HuH-7.5 (cell line): ENCODE data around the gene FLACC1.

Source experiments
- DNase-seq: peaks from one replicate; pipeline ENCODE4 v3.0.0; 2011; ENCODE audit warnings: low spot score

FLACC1 gene

DNA sequence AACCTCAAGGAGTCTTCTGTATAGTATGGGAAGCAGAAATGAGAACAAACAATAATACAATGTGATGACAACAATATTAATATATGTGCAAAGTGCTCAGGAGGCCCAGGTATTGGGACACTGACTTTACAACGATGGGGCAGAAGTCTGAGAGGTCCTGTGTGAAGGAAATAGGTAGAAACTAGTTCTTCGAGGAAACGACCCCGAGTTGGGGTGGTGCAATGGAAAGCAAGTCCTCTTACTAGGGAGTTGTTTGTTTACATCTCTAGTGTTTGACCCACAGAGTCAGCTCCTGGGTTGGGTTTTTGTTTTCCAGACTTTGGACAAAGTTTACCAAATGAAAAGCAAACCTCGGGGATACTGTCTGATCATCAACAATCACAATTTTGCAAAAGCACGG, 80.6 kb downstream of the FLACC1 start:
- DNase-seq: no peak

DNA sequence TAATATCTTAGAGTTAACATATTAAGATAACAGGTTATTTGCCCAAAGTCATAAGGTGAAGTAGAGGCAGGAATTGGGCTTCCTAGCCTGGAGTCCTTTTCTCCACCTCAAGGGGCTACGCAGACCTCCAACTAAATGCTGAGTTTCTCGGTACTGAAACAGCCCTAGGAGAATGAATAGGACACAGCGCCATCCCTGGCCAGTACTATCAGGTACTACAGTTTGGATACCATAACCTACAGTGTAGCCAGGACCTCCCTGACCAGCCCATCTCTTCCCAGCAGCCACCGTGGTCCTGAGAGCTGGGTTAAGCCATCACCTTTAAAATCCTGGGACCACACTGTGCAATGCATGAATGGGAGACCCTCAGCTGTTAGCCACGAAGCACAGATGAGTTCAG, 81.2 kb downstream of the FLACC1 start:
- DNase-seq: no peak

DNA sequence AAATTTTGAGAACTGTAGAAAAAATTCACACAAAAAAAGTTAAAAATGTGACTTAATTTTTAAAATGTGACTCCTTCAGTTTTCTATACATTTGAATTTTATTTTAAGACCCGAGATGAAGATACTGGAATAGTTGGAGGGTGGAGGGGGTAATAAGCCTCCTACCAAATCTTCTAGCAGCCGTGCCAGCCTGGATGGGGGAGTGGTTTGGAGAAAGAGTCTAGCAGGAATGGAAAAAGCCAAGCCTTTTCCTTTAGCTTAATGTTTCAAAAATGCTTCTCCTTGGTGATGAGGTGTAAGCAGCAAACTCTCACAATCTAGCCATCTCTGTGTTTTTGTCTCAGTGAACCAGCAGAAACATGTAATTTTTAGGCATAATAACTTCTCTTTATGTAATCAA, 82.1 kb downstream of the FLACC1 start:
- no peak for DNase-seq

DNA sequence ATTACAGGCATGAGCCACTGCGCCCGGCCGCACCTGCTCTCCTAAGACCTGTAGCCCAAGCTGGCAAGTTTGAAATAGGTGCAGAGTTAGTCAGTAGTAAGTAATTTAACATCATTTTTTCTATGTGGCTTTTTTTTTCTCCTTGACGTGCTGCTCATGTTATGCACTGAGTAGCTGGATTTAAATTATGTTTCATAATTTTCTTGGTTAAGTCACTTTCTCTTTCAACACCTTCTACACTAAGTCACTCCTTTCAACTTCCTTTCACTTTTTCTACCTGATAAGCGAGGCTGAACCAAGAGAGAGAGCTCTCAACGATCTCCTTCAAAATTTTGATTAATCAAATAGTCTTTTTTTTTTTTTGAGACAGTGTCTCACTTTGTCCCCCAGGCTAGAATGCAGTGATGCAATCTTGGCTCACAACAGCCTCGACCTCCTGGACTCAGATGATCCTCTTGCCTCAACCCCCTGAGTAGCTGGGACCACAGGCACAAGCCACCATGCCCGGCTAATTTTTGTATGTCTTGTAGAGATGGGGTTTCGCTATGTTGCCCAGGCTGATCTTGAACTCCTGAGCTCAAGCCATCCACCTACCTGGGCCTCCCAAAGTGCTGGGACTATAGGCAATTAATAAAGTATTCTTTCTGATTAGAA, 83.7 kb downstream of the FLACC1 start:
- DNase-seq: no peak

DNA sequence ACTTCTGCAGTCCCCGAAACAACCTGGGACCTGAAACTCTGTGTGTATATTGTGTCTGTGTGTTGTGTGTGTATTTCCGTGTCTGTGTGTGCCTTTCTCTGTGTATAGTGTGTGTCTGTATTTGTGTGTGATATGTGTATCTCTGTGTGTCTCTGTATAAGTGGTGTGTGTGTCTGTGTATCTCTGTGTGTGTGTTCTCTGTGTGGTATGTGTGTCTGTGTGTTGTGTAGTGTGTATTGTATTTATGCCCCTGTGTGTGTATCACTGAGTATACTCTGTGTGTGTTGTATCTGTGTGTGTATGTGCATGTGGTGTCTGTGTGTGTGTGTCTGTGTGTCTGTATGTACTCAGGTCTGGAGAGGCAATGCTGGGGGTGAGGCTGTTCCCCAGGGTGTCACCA, 85.2 kb downstream of the FLACC1 start:
- no peak for DNase-seq

DNA sequence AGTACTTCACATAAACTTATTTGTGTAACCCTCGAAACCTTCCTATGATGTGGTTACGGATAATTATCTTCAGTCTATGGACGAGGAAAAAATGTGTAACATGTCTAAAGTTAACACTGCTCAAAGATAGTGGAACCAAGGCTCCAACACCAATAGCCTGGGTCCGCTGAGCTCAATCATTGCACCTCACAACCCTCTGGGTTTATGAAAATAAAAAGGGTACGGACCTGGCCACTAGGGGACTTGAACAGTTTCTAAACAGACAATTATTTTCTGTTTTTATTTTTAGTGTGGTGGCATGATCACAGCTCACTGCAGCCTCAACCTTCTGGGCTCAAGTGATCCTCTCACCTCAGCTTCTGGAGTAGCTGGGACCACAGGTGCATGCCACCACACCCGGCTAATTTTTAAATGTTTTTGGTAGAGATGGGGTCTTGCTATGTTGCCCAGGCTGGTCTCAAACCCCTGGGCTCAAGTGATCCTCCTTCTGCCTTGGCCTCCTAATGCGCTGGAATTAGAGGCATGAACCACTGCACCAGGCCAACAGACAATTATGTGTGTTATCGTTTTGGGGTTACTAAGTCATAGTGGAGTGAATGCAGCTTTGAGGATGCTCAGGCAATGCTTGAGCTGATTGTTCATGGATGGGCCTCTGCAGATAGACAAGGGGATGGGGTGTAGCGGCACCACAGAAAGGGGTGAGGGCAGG, 86.7 kb downstream of the FLACC1 start:
- DNase-seq: no peak

DNA sequence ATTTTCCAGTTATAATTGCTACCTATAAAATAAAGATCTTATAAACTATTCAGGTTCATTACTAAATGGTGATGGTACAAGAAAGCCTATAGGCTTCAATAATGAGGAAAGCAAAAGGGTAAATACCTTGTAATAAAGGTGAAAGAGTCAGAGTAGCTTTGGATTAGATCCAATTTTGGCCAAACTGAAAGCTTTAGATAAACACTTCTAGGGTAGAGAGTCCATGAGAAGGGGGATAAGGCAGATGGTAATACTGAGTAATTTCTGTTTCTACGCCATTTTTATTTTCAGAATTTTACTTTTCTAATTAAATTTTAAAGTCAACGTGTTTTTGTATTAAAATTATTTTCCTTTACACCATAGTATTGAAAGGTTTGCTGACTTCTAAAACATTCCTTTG, 87.4 kb downstream of the FLACC1 start:
- DNase-seq: no peak

DNA sequence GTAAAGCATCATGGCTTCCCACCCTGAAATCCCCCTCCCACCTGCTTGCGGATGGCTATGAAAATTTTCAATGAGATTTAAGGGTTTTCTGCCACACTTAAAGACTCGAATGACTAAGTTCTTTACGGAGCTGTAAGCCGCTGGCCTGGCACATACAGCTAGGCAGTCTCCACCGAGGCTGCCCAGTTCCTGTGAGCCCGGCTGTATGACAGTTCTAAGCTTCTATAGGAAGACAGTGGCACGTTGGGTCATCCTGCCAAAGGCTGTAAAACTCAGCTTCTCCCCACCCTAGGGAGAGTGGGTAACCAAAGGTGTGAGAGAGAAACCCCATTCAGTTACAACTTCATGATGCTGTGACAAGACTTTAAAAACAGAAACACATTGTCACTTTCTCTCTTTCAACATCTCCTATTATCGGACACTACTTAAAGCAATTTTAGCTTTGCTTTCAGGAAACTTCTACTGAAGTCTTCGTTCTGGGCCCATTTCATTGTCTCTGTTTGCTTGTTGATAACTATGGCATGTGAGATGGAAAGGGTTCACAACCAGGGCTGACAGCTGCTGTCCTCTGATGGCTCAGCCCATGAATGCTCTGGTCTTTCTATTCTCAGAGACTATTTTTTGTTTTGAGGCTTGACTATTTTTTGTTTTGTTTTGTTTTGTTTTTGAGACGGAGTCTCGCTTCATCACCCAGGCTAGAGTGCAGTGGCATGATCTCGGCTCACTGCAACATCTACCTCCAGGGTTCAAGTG, 89.7 kb downstream of the FLACC1 start:
- DNase-seq: no peak

DNA sequence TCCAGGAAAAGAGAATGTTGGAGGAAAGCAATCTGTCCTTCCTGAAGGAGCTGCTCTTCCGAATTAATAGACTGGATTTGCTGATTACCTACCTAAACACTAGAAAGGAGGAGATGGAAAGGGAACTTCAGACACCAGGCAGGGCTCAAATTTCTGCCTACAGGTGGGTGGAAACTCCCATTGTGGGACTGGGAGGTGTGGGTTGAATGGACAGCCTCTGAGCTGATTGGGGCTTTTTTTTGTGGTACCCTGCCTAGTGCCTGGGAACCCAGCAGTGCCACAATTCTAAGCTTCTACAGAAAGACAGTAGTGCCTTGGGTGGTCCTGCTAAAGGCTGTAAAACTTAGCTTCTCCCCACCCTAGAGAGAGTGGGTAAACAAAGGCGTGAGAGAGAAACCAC, 90.5 kb downstream of the FLACC1 start:
- no peak for DNase-seq

DNA sequence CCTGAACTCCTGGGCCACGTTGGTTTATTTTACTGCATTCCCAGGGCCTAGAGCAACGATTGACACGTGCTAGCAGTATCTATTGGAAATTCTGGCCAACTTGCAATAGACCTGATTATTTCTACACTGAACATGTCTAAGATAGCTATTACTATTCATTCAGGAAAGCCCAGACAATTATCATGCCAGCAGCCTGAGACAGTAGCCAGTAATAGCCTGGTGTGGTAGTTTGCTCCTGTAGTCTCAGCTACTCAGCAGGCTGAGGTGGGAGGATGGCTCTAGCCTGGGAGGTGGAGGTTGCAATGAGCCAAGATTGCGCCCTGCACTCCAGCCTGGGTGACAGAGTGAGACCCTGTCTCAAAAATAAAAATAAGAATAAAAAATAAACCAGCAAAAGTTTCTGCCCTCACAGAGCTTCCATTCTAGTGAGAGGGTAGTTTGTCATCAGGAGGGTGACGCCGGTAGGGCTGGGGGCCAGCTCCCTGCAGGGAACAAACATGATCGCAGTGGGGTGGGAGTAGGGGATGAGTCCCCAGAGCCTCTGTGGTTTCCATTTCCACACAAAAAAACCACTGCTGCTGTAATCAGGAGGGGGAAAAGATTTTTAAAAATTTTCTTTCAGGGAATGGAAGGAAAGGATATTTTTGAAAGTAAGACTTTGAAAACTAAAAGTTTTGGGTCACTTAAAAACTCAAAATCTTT, 92.5 kb downstream of the FLACC1 start:
- DNase-seq: no peak

DNA sequence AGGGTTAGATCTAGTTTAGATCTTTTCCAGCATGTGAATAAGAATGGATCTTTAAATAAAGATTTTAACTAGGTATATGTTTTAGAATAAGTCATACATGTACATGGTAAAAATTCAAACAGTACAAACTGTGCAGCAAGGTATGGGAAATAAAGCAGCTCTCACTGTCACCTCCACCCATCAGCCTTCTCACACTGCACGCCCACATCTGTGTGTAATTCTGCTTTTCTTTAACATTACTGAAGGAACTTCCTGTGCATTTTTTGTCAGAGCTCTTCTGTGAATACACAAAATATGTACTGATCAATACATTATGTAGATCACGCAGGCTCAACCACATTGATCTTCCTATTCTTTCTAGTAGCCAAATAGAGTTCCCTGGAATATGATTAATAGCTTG, 93.4 kb downstream of the FLACC1 start:
- DNase-seq: no peak

DNA sequence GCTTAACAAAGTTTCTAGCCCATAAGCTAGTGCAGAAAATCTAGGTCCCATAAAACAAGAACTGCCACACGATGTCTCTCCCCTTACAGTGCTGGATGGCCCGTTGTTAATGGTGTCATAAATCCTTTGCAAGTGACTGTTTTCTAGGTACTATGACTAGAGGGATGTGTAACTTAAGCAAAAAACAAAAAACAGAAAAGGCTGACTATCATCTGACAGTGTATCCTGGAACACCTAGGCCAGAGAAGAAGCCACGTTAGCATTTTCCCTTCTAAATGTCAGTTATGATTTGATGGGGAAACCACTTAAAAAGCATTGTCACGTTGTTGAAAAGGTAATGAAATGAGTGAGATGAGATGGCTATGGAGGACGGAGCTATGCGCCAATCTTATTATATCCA, 94.4 kb downstream of the FLACC1 start:
- no peak for DNase-seq

DNA sequence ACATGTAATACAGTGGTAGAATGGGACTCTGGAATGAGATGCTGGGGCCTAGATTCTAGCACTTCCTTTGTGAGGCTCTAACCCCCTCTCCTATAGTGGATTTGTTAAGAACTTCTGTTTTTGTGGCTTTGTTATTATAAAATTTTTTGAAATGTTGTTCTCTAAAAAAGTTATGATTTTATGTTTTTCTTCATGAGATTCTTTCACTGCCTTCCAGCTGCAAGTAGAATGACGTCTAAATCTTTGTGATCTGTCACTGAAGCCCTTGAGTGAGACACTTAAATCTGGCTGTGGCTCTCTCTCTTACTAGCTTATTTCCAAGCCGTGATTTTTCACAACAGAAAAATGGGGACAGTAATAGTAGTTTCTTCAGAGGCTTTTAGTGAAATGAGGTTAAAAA, 95.2 kb downstream of the FLACC1 start:
- DNase-seq: no peak

DNA sequence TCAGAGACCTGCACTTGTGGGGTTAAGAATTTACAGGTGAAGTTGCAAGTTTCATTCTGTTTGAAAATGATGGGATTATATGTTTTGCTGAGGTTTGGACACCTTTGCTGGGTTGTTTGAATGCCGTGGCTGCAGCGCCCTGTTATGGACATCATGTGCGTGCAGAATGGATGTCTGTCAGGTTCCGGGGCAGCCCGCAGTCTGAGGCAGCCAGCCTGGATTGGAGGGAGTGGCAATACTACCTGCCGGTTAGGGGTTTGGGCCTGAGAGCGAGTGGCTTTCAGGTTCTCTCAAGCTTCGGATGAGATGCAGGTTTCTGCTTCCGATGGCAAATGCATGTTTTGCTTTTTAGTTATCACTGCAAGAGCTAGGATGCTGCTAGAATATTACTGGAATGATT, 95.7 kb downstream of the FLACC1 start:
- DNase-seq: no peak

DNA sequence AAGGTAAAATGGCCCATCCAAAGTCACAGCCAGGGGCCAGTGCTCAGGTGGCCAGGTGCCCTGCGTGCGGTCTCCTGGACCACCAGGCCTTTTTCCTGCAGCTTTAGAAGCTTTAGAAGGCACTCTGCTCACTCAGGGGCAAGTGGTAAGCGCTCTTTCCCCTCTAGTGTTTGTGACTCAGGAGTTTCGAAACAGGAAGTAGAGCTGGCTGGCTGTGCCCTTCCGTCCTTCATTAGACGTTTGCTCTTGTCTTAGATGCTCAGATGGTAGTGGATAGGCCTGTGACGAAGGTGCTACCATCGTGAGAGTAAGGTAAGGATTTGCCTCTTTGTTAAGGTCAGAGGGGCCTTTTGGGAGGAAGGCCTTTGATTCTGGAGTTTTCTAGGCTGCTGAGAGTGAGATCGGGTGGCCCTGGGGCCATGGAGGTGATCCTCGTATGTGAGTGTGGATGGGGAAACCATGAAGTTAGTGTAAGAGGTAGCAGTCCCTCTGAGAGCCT, 96.8 kb downstream of the FLACC1 start, which contains the start of gene CASP8:
CASP8 (plus strand) TSS at position 235 of the 499 bp plus-strand sequence. CDS start 5,951 bp downstream, outside the sequence.
- no peak for DNase-seq

DNA sequence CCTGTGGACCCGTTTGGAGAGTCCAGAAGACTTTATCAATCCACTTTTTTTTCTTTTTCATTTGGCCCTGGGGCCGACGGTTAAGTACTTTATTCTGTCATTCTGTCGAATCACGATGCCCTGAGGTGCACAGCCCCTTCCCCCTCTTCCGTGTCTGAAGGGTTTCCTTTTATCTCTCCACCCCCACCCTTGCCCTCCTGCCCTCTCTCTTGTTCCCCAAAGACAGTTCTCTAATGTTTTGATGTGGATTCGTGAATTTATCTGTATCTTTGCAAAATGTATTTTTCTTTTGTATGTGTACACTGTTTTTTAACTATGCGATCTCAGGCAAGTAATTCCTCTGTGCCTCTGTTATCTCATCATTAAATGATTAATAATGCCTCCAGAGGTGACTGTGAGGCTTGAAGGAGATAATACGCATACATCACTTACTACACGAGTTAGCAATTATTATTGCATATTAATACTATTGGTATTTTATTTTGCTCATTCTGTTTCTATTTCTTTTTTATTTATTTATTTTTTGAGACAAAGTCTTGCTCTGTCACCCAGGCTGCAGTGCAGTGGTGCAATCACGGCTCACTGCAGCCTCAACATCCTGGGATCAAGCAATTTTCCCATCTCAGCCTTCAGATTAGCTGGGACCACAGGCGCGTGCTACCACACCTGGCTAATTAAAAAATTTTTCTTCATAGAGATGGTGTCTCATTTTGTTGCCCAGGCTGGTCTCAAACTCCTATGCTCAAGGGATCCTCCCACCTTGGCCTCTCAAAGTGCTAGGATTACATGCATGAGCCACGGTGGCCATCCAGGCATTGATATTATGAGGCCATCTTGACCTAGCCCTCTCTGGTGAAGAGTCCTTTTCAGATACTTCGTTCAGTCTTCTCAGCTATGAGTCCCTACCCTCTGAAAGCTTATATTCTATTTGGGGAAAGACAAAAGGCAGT, 98.2 kb downstream of the FLACC1 start:
- no peak for DNase-seq

DNA sequence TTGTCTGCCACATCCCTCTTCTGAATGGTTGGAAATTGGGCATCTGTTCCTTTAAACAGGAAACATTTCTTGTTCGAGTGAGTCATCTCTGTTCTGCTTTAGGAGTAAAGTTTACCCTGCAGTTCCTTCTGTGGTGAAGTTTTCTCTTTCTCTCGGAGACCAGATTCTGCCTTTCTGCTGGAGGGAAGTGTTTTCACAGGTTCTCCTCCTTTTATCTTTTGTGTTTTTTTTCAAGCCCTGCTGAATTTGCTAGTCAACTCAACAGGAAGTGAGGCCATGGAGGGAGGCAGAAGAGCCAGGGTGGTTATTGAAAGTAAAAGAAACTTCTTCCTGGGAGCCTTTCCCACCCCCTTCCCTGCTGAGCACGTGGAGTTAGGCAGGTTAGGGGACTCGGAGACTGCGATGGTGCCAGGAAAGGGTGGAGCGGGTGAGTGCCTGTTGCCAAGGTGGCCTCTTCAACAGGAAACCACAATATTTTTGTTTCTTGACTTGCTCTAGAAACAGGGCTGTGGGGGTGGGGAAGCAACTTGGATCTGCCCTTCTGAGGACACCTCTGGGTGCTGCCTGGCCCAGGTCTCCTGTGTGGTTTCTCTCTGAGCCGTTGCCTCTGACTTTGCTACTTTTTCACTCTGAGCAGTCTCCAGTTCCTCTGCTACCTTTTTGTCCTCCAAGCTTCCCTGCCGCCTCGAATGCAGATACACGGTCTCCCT, 99.0 kb downstream of the FLACC1 start:
- no peak for DNase-seq

DNA sequence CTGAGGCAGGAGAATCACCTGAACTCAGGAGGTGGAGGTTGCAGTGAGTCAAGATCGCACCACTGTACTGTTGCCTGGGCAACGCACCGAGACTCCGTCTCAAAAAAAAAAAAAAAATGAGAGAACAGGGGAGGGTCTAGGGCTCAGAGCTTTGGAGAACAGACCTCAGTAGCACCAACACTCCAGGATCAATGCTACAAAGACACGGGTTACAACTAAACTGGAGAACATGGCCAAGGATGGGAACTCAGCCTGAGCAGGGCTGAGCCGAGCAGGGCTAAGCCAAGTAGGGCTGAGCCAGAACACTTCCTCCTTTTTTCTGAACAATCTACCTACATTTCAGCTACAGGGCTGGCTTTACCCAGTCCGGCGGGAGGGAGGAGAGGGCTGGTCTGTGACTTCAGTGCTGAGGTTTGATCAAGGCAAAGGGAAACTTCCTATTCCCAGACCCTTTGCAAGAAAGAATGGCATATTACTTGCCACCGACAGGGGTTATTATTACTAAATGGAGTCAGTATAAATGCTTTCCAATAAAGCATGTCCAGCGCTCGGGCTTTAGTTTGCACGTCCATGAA, 99.7 kb downstream of the FLACC1 start:
- DNase-seq: no peak

DNA sequence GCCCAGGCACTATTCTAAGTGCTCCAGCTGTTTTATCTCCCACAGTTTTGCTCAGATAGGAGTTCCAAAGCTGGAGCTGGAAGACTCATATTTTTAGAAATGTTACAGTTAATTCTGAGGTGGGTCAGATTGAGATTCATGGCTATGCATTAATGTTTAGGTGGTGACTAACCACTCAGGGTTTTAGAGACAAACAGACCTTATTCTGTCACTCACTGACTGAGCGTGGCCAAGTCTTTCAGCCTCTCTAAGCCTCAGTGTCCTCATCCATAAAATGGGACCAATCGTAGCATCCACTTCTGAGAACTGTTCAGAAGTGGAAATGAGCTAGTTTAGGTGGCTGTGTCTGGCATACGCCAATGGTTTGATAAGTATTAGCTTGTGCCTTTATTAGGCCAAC, 101.1 kb downstream of the FLACC1 start:
- no peak for DNase-seq

DNA sequence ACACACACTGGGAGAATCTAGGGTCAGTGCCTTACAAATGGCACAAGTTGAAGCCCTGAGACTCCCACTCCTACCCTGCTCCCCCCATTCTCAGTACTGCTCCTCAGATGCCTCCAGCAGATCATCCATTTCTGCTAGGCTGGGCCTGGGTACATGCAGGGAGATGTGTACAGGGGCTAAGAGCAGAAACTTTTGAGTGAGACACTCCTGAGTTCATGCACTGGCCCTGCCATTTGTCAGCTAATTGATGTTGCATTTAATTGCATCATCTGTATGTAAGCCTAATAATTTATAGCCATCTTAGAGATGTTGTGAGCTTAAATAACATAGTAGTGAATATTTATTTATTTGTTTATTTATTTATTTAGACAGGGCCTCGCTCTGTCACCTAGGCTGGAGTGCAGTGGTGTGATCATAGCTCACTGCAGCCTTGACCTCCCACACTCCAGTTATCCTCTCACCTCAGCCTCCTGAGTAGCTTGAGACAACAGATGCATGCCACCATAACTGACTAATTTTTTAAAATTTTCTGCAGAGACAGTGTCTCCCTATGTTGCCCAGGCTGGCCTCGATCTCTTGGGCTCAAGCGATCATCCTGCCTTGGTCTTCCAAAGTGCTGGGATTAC, 101.6 kb downstream of the FLACC1 start:
- DNase-seq: no peak
